Measurements from ENCODE around the gene RUNX3. TPM values are rescaled to one million over a fixed set of nuclear protein-coding genes. Genes with fewer than 3 reads are reported as not detected.

RUNX3 gene
- total and polyA plus RNA-seq, 2 donors (not counting 1 experiment from before 2014, with no cell fraction given) = 86.0 to 127 TPM

DNA sequence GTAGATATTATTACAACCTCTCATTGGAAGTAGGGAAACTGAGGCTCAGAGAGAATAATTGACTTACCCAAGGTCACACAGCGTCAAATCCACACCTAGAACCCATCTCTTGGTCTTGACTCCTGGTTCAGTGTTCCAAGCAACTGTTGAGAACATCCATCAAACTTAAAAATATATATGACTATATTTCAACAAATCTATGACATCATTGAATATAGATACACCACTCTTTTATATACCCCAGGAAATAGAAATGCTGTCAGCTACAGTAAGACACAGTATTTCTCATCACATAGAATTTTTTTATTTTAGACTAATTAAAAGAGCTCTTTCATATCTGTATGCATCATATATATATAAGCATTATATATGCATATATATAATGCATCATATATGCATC, 56.9 kb downstream of the RUNX3 start:
- Histone ChIP-seq H4K20me1 (ENCODE audit: control insufficient read depth, insufficient read depth, low read length, poor library complexity, severe bottlenecking) (no peaks in the 10 kb centered on the region), H3K4me2 (replicated peaks; ENCODE audit: low read depth, low read length, poor library complexity, severe bottlenecking) (no peak overlapping the region), H3K4me1 (ENCODE audit: control insufficient read depth in 2 of 2, insufficient read depth in 2 of 2, low read length in 2 of 2) (peaks cover 11 to 24% of the 10 kb centered on the region in 2 donors), H3K27me3 (replicated peaks in 1 of 4; ENCODE audit: control extremely low read depth in 1 of 4, control insufficient read depth in 3 of 4, insufficient read depth in 4 of 4, low read length in 3 of 4) (peaks cover 0 to 20% (median 5%) of the 10 kb centered on the region in 4 experiments), H3K4me3 (ENCODE audit: control extremely low read depth in 1 of 5, extremely low read depth in 1 of 5, insufficient read depth in 1 of 5, low read depth in 2 of 5, low read length in 4 of 5) (no peak overlapping the region), H3K9ac (ENCODE audit: low read length) (no peak overlapping the region), H3K27ac (ENCODE audit: low read length in 2 of 2) (no peak overlapping the region), H2AFZ (ENCODE audit: insufficient read depth, low read depth, low read length, poor library complexity, severe bottlenecking) (no peak overlapping the region), H3K36me3 (replicated peaks in 1 of 2; ENCODE audit: control extremely low read depth in 1 of 2, control insufficient read depth in 1 of 2, extremely low read depth in 1 of 2, insufficient read depth in 2 of 2, low read length in 1 of 2) (no peaks in the 10 kb centered on the region), H3K79me2 (ENCODE audit: control insufficient read depth, insufficient read depth, low read length) (no peaks in the 10 kb centered on the region), H3K9me3 (ENCODE audit: control extremely low read depth in 1 of 3, control insufficient read depth in 2 of 3, insufficient read depth in 1 of 3, low read length in 2 of 3) (no peaks in the 10 kb centered on the region)
- no peak for DNase-seq
- POLR2A ChIA-PET = interaction anchor here (0.7 kb wide), 1 partner anchor 393 kb away, joined by 4 read pairs; no protein-coding TSS in a partner anchor
- intact Hi-C loops (cut with micrococcal nuclease) = no loop called here
- H3K4me3 Mint-ChIP-seq = no peak overlapping the region
- H3K27me3 Mint-ChIP-seq = peaks cover 27% of the 10 kb centered on the region
- TF ChIP-seq EZH2 (IDR thresholded peaks at IDR 0.05; ENCODE audit: borderline replicate concordance, insufficient read depth, low read depth, low read length, poor library complexity, severe bottlenecking) = no peak
- TF ChIP-seq, protein P1, sequence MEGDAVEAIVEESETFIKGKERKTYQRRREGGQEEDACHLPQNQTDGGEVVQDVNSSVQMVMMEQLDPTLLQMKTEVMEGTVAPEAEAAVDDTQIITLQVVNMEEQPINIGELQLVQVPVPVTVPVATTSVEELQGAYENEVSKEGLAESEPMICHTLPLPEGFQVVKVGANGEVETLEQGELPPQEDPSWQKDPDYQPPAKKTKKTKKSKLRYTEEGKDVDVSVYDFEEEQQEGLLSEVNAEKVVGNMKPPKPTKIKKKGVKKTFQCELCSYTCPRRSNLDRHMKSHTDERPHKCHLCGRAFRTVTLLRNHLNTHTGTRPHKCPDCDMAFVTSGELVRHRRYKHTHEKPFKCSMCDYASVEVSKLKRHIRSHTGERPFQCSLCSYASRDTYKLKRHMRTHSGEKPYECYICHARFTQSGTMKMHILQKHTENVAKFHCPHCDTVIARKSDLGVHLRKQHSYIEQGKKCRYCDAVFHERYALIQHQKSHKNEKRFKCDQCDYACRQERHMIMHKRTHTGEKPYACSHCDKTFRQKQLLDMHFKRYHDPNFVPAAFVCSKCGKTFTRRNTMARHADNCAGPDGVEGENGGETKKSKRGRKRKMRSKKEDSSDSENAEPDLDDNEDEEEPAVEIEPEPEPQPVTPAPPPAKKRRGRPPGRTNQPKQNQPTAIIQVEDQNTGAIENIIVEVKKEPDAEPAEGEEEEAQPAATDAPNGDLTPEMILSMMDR (IDR thresholded peaks at IDR 0.05) = no peak
- CTCF ChIA-PET = no interaction called here
- H3K9me3 Mint-ChIP-seq (ENCODE audit: insufficient read depth) = no peaks in the 10 kb centered on the region
- H3K4me1 Mint-ChIP-seq = peaks cover 18% of the 10 kb centered on the region
- H3K27ac Mint-ChIP-seq = no peak overlapping the region
- ATAC-seq (ENCODE audit: low read depth) = no peak
- WGBS (ENCODE audit: insufficient coverage) = no CpG with 5 or more reads among the region's 1 CpG

DNA sequence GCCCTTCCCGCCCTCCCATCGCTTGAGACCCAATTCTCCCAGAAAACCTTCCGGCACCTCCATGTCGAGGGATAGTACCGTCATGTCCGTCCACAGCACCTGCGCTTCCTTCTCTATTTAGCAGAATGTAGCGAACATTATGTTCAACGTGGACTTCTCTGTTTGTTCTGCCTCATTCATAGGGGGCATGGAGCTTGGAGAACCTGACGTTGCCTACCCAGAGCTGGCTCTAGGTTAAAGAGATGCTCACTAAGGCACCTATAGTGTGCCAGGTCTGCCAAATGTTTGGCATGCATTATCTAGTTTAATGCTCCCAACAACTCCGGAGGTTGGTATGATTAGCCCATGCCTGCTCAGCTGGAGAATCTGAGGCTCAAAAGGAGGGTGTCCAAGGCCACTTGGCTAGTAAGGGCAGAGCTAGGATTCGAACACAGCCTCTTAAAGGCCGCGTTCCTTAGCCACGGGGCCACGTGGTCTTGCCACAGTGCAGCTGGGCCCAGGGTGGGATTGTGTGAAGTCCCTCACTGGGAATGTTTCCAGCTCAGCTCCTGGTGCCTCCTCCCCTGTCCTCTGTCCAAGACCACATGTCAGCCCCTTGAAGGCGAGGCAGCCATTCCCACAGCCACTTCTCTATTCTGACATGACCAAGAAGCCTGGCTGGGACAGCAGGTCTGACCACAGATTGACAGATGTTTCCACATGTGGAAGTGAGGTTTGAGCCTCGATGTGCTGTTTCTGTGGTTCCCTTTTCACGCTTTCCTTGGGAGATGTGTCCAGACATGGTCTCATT, 57.8 kb downstream of the RUNX3 start:
- POLR2A ChIA-PET = no interaction called here
- Histone ChIP-seq H3K4me3 (ENCODE audit: control extremely low read depth in 1 of 5, extremely low read depth in 1 of 5, insufficient read depth in 1 of 5, low read depth in 2 of 5, low read length in 4 of 5) (no peak overlapping the region), H3K4me1 (ENCODE audit: control insufficient read depth in 2 of 2, insufficient read depth in 2 of 2, low read length in 2 of 2) (peaks cover 11 to 24% of the 10 kb centered on the region in 2 donors), H2AFZ (ENCODE audit: insufficient read depth, low read depth, low read length, poor library complexity, severe bottlenecking) (peak overlapping the region; percentile 38), H4K20me1 (ENCODE audit: control insufficient read depth, insufficient read depth, low read length, poor library complexity, severe bottlenecking) (no peaks in the 10 kb centered on the region), H3K9me3 (ENCODE audit: control extremely low read depth in 1 of 3, control insufficient read depth in 2 of 3, insufficient read depth in 1 of 3, low read length in 2 of 3) (no peaks in the 10 kb centered on the region), H3K27me3 (replicated peaks in 1 of 4; ENCODE audit: control extremely low read depth in 1 of 4, control insufficient read depth in 3 of 4, insufficient read depth in 4 of 4, low read length in 3 of 4) (peaks cover 0 to 25% (median 6%) of the 10 kb centered on the region in 4 experiments), H3K36me3 (replicated peaks in 1 of 2; ENCODE audit: control extremely low read depth in 1 of 2, control insufficient read depth in 1 of 2, extremely low read depth in 1 of 2, insufficient read depth in 2 of 2, low read length in 1 of 2) (no peaks in the 10 kb centered on the region), H3K9ac (ENCODE audit: low read length) (no peak overlapping the region), H3K27ac (ENCODE audit: low read length in 2 of 2) (no peak overlapping the region), H3K79me2 (ENCODE audit: control insufficient read depth, insufficient read depth, low read length) (no peaks in the 10 kb centered on the region), H3K4me2 (replicated peaks; ENCODE audit: low read depth, low read length, poor library complexity, severe bottlenecking) (peak overlapping the region; percentile 15)
- no peak overlapping the region for H3K27ac Mint-ChIP-seq
- 36% methylated on average over 19 of the region's 19 CpGs for WGBS (ENCODE audit: insufficient coverage)
- H3K27me3 Mint-ChIP-seq = peaks cover 28% of the 10 kb centered on the region
- ATAC-seq (ENCODE audit: low read depth) = no peak
- peaks cover 18% of the 10 kb centered on the region for H3K4me1 Mint-ChIP-seq
- no peak overlapping the region for H3K4me3 Mint-ChIP-seq
- DNase-seq = no peak
- CTCF ChIA-PET = interaction anchor here (0.8 kb wide), 1 partner anchor 29 kb away, joined by 3 read pairs; no protein-coding TSS in a partner anchor
- intact Hi-C loops (cut with micrococcal nuclease) = no loop called here
- TF ChIP-seq, protein P1 (IDR thresholded peaks at IDR 0.05) = no peak
- TF ChIP-seq EZH2 (IDR thresholded peaks at IDR 0.05; ENCODE audit: borderline replicate concordance, insufficient read depth, low read depth, low read length, poor library complexity, severe bottlenecking) = no peak
- H3K9me3 Mint-ChIP-seq (ENCODE audit: insufficient read depth) = no peaks in the 10 kb centered on the region
